Psoas muscle (tissue), 8 donors: ENCODE measurements around the gene DUSP15. TPM values are rescaled to one million over a fixed set of nuclear protein-coding genes. Genes with fewer than 3 reads are reported as not detected.
A peak's percentile ranks its signal among the peaks of the same experiment; 100 is the strongest.

Source experiments
- ATAC-seq, 4 donors: fragments of 200-7000 bp; cut with Tn5 transposase; one replicate each; pipeline ENCODE4 v1.9.1; 2020; ENCODE audit warnings: moderate library complexity in 3 of 4, mild to moderate bottlenecking in 2 of 4
- DNase-seq, 2 donors: peaks; one replicate each; pipeline ENCODE4 v3.0.0-alpha.2; 2020
- H3K27ac ChIP-seq: fragments of 200-600 bp; one replicate; pipeline ENCODE4 v1.8.0; 2022
- H3K27me3 ChIP-seq, 3 donors: fragments of 200-600 bp in 1 of 3; one replicate each; pipeline versions ENCODE4 v1.6.1 to v1.8.0; 2013 to 2022; ENCODE audit warnings: low read length in 2 of 3, mild to moderate bottlenecking in 2 of 3, moderate library complexity in 1 of 3; ENCODE audit not compliant: insufficient read depth in 3 of 3
- H3K36me3 ChIP-seq, 2 donors: fragments of 200-600 bp in 1 of 2; one replicate each; pipeline versions ENCODE4 v1.6.1 to v1.8.0; 2013 to 2022; ENCODE audit warnings: low read depth in 1 of 2, mild to moderate bottlenecking in 1 of 2, moderate library complexity in 1 of 2; ENCODE audit not compliant: insufficient read depth in 1 of 2
- H3K4me1 ChIP-seq: fragments of 200-600 bp; one replicate; pipeline ENCODE4 v1.8.0; 2022
- H3K4me3 ChIP-seq: fragments of 200-600 bp; one replicate; pipeline ENCODE4 v1.8.0; 2022; ENCODE audit warnings: mild to moderate bottlenecking
- H3K9me3 ChIP-seq: fragments of 200-600 bp; one replicate; pipeline ENCODE4 v1.8.0; 2022
- WGBS, 3 donors: extraction: QIAGEN DNeasy Blood & Tissue Kit; methylation state at CpG; one replicate each; pipeline versions ENCODE4 v1.1.6 to v1.1.7; 2013; 5-methylcytosine and 5-hydroxymethylcytosine counted together
- intact Hi-C, 2 donors: fragments of 100-400 bp; cut with DNase I; formaldehyde crosslinking; loops; one replicate each; pipeline versions ENCODE4 v1.11.0 to v1.14.2; 2022
- polyA plus RNA-seq, 3 donors: library from polyadenylated mRNA; stranded (reverse); fragments of 200-250 nt; gene quantifications; one replicate each; pipeline ENCODE4 v1.2.3, GENCODE V29; 2013
- total RNA-seq, 4 donors: library from RNA; stranded (reverse); fragmentation: NEBNext Ultra II Directional in 2 of 4; extraction: Animal tissue kit (Norgen Biotek cat#: 25700) in 2 of 4; gene quantifications; one replicate each; pipeline versions ENCODE4 v1.2.1 to v1.2.4, GENCODE V29; 2021 to 2023
- TF ChIP-seq, protein P1 (sequence below): fragments of 200-600 bp; IDR thresholded peaks from one replicate; pipeline ENCODE4 v1.8.0; 2022; ENCODE audit warnings: antibody characterized with exemption
- donor health status: healthy with polysubstance abuse.
- donor health status: DM: no; HTN: no; CAD: no; lungs with moderate emphysema.
- donor health status: Bipolar disorder and iron deficiency.
- donor health status: healthy.
- donor health status: DM: yes; HTN: yes; CAD: no.
- donor health status: DM: no; HTN: no; CAD: no.
- donor health status: DM: no; HTN: no; CAD: no.
- donor health status: DM: yes; HTN: yes; CAD: no.

The DUSP15 gene
- total and polyA plus RNA-seq, 7 donors: 0.04 to 0.51 (median 0.20) TPM; not detected in 3

DNA sequence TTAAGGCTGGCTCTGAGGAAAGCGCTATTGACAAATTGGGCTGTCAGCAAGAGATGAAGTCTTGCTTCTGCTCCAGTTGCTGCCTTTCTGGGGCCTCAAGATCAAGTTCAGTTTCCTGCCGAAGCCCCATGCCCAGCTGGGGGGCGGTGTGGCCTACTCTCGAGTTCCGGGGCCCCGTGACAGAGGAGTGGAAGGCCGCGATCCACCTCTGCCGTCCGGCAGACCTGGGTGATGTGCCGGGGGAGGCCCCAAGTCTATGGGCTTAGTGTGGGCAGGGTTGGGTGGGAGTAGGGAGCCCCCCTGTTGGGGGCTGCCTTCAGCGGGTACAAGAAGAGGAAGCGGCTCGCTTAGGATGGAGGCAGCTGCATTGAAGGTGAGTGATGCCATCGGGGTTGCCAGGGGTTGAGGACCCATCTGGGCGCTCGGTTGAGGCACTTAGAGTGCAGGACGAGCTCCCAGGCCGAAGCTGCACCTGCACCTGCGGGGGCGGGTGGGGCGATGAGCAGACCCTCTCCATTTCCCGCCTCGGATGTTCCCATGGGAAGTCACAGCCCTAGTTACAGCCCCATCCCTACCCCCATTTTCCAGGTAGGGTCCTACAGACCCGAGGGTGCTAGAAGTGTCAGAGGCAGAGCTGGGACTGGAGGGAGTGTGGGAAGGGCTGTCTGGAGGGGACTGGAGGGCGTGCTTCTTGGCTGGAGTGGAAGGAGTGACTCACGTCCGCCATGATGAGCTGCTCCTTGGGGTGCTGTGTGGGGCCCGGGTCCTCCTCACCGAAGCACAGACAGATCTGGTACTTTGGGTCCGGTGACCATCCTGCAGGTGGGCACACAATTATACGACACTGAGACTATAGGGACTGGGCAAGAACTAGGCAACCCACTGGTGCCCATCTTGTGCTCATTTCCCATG is 22.0 kb downstream of the DUSP15 start:
- 84 to 92% (median 87%) methylated on average over 27 to 32 of the region's 32 CpGs for WGBS, 3 donors
- Histone ChIP-seq H3K4me1 (peaks cover 3% of the 10 kb centered on the region), H3K9me3 (no peaks in the 10 kb centered on the region), H3K27me3 (peaks cover 0 to 27% (median 5%) of the 10 kb centered on the region in 3 donors), H3K36me3 (no peaks in the 10 kb centered on the region), H3K27ac (no peak overlapping the region), H3K4me3 (no peak overlapping the region)
- ATAC-seq: no peak
- no peak for DNase-seq
- TF ChIP-seq, protein P1, sequence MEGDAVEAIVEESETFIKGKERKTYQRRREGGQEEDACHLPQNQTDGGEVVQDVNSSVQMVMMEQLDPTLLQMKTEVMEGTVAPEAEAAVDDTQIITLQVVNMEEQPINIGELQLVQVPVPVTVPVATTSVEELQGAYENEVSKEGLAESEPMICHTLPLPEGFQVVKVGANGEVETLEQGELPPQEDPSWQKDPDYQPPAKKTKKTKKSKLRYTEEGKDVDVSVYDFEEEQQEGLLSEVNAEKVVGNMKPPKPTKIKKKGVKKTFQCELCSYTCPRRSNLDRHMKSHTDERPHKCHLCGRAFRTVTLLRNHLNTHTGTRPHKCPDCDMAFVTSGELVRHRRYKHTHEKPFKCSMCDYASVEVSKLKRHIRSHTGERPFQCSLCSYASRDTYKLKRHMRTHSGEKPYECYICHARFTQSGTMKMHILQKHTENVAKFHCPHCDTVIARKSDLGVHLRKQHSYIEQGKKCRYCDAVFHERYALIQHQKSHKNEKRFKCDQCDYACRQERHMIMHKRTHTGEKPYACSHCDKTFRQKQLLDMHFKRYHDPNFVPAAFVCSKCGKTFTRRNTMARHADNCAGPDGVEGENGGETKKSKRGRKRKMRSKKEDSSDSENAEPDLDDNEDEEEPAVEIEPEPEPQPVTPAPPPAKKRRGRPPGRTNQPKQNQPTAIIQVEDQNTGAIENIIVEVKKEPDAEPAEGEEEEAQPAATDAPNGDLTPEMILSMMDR: no peak
- intact Hi-C loops: no loop called here

- no peak overlapping the region for H3K4me3 ChIP-seq
- H3K27me3 ChIP-seq: peaks cover 0 to 20% (median 5%) of the 10 kb centered on the region in 3 donors
- H3K36me3 ChIP-seq: no peaks in the 10 kb centered on the region
- DNase-seq (no peak), ATAC-seq (no peak)
- WGBS, 3 donors: 59 to 77% (median 74%) methylated on average over 3 of the region's 3 CpGs
- no peaks in the 10 kb centered on the region for H3K9me3 ChIP-seq
- intact Hi-C loops: no loop called here
- H3K4me1 ChIP-seq: no peaks in the 10 kb centered on the region
- no peak overlapping the region for H3K27ac ChIP-seq
- TF ChIP-seq, protein P1: peak; percentile 3
Observed at GRCh38 chr20:31846793-31847138, 23.6 kb downstream of the DUSP15 start.

DNA sequence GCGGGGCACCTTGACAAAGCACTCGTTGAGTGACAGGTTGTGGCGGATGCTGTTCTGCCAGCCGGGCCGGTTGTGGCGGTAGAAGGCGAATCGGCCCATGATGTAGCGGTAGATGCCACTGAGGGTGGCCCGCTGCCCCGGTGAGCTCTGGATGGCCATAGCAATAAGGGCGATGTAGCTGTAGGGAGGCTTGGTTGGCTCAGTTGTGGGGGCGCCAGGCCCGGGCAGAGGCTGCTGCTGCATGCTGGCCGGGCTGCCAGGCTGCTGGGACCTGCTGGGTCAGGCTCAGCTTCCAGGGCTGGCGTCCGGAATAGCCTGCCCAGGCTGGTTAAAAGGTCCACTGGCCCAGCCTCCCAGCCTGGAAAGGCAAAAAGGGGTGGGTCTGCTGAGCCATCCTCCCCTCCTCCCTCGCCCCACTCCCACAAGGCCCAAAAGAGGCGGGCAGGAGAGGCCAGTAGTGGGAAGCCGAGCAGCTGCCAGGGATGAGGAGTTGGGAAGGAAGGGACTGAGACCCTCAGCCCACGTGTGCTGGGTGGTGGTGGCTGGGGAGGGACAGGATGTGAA is 24.9 kb downstream of the DUSP15 start, which contains the start of gene FOXS1:
Gene FOXS1, minus strand, starts transcription at position 305 of the 564 bp plus-strand sequence. Its CDS starts 62 bp downstream, at position 243.
- TF ChIP-seq, protein P1: no peak
- H3K27me3 ChIP-seq: peaks cover 0 to 16% (median 3%) of the 10 kb centered on the region in 3 donors
- H3K27ac ChIP-seq: peak within 1 kb of the TSS; percentile 36
- peak within 1 kb of the TSS; percentile 53 for H3K4me3 ChIP-seq
- no peaks in the 10 kb centered on the region for H3K4me1 ChIP-seq
- H3K36me3 ChIP-seq: no peaks in the 10 kb centered on the region
- no peaks in the 10 kb centered on the region for H3K9me3 ChIP-seq
- intact Hi-C loops: no loop called here
- ATAC-seq: peak in 3 of 4 donors; percentile 9 to 32 (median 19)
- 37 to 52% (median 44%) methylated on average over 21 of the region's 21 CpGs for WGBS, 3 donors
- peak in 1 of 2 donors; percentile 65 for DNase-seq

DNA sequence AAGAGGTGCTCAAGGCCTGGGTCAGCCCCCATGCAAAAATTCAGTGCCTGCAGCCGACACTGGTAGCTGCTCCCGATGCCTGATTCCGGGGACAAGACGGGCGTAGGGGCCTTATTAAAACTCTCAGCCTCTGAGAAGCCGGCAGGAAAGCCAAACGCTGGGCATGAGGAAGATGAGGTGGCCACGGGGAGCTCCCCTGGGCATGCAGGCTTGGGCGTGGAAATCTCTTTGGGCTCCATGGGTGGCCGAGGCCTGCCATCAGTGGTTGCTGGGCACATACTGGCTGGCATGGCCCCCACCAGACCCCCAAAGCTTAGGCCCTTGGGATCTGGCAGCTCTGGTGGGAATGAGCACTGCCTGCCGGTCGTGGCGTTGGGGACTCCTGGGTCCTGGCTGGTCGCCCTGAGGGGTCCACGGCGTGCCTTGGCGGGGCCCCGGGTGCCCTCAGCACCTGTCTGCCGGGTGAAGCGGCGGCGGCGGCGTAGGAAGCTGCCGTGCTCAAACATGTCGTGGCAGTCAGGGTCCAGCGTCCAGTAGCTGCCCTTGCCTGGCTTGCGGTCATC is 25.5 kb downstream of the DUSP15 start:
- TF ChIP-seq, protein P1: no peak
- 64 to 78% (median 73%) methylated on average over 28 of the region's 28 CpGs for WGBS, 3 donors
- H3K27ac ChIP-seq: peak overlapping the region; percentile 36
- intact Hi-C loops: no loop called here
- peaks cover 0 to 11% (median 0%) of the 10 kb centered on the region in 3 donors for H3K27me3 ChIP-seq
- DNase-seq (no peak), ATAC-seq (no peak)
- no peaks in the 10 kb centered on the region for H3K36me3 ChIP-seq
- no peaks in the 10 kb centered on the region for H3K4me1 ChIP-seq
- H3K4me3 ChIP-seq: peak overlapping the region; percentile 53
- H3K9me3 ChIP-seq: no peaks in the 10 kb centered on the region
